Measurements from ENCODE around the gene AP3B1.

The AP3B1 gene

DNA sequence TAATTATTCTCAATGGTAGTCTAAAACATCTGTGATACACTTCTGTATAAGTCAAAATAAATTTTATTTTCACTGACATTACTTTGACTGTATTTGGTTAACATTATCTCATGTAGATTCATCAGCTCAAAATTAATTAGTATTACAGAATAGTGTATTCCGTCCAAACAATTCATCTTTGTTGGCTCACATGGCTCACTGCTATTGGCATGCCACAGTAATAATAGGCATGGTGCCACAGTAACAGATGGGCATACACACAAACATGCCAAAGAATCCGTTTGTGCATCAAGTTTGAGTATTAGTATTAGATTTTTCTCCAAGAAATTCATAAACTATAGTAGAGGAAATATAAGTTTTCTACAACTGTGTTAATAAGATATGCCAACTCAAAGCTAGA is 14.2 kb downstream of the AP3B1 start:
- Histone ChIP-seq H3K79me2 (ENCODE audit: insufficient read depth, low read length) (peaks cover 72% of the 10 kb centered on the region), H3K9me2 (ENCODE audit: low read depth, low read length) (no peaks in the 10 kb centered on the region), H3K4me2 (ENCODE audit: low read length) (no peak overlapping the region), H3K9ac (ENCODE audit: low read length) (no peak overlapping the region), H3K36me3 (ENCODE audit: insufficient read depth, low read length) (0 out of 2 replicates have a peak, but pooled peaks cover 6% of the 10 kb centered on the region), H4K20me1 (ENCODE audit: insufficient read depth, low read length) (peaks cover 2% of the 10 kb centered on the region; the same call in 1 of the 2 replicates), H3K4me1 (ENCODE audit: insufficient read depth, low read length, severe bottlenecking) (no peaks in the 10 kb centered on the region), H3K9me3 (ENCODE audit: low read length) (no peaks in the 10 kb centered on the region), H3F3A (ENCODE audit: insufficient read depth, low read length) (no peaks in the 10 kb centered on the region), H2AFZ (ENCODE audit: low read length) (no peak overlapping the region), H3K27ac (ENCODE audit: low read depth, low read length, poor library complexity, severe bottlenecking) (no peak overlapping the region), H3K4me3 (ENCODE audit: low read depth, low read length, poor library complexity, severe bottlenecking) (no peak overlapping the region), H3K27me3 (ENCODE audit: insufficient read depth, low read length) (no peaks in the 10 kb centered on the region)
- no peak for TF ChIP-seq EZH2 (IDR thresholded peaks at IDR 0.05; ENCODE audit: borderline replicate concordance, low read length)
- TF ChIP-seq, protein P1, sequence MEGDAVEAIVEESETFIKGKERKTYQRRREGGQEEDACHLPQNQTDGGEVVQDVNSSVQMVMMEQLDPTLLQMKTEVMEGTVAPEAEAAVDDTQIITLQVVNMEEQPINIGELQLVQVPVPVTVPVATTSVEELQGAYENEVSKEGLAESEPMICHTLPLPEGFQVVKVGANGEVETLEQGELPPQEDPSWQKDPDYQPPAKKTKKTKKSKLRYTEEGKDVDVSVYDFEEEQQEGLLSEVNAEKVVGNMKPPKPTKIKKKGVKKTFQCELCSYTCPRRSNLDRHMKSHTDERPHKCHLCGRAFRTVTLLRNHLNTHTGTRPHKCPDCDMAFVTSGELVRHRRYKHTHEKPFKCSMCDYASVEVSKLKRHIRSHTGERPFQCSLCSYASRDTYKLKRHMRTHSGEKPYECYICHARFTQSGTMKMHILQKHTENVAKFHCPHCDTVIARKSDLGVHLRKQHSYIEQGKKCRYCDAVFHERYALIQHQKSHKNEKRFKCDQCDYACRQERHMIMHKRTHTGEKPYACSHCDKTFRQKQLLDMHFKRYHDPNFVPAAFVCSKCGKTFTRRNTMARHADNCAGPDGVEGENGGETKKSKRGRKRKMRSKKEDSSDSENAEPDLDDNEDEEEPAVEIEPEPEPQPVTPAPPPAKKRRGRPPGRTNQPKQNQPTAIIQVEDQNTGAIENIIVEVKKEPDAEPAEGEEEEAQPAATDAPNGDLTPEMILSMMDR (IDR thresholded peaks at IDR 0.05; ENCODE audit: low read length), result no peak

DNA sequence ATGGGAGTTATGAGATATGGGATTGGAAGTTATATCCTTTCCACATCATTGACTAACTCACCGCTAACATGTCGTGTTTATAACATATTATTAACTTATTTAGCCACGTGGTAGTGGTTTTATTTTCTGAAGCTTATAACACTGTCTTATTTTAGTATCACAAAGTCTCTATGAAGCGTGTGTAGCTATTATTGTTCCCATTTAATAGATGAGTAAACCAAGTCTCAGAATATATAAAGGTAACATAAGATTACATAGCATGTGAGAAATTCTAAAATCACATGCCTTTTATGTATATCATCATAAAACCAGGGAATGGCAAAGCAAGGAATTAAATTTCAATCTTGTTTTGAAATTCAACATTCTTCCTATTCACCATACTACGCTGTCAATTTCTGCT is 15.3 kb downstream of the AP3B1 start:
- Histone ChIP-seq H3K79me2 (ENCODE audit: insufficient read depth, low read length) (peaks cover 72% of the 10 kb centered on the region), H3K27ac (ENCODE audit: low read depth, low read length, poor library complexity, severe bottlenecking) (no peak overlapping the region), H4K20me1 (ENCODE audit: insufficient read depth, low read length) (peaks cover 2% of the 10 kb centered on the region; the same call in 1 of the 2 replicates), H3K4me2 (ENCODE audit: low read length) (no peak overlapping the region), H3K9ac (ENCODE audit: low read length) (no peak overlapping the region), H2AFZ (ENCODE audit: low read length) (no peak overlapping the region), H3K27me3 (ENCODE audit: insufficient read depth, low read length) (no peaks in the 10 kb centered on the region), H3K4me1 (ENCODE audit: insufficient read depth, low read length, severe bottlenecking) (no peaks in the 10 kb centered on the region), H3K4me3 (ENCODE audit: low read depth, low read length, poor library complexity, severe bottlenecking) (no peak overlapping the region), H3K9me2 (ENCODE audit: low read depth, low read length) (no peaks in the 10 kb centered on the region), H3K9me3 (ENCODE audit: low read length) (no peaks in the 10 kb centered on the region), H3K36me3 (ENCODE audit: insufficient read depth, low read length) (0 out of 2 replicates have a peak, but pooled peaks cover 6% of the 10 kb centered on the region), H3F3A (ENCODE audit: insufficient read depth, low read length) (no peaks in the 10 kb centered on the region)
- TF ChIP-seq EZH2 (IDR thresholded peaks at IDR 0.05; ENCODE audit: borderline replicate concordance, low read length), result no peak
- TF ChIP-seq, protein P1 (IDR thresholded peaks at IDR 0.05; ENCODE audit: low read length), result no peak

DNA sequence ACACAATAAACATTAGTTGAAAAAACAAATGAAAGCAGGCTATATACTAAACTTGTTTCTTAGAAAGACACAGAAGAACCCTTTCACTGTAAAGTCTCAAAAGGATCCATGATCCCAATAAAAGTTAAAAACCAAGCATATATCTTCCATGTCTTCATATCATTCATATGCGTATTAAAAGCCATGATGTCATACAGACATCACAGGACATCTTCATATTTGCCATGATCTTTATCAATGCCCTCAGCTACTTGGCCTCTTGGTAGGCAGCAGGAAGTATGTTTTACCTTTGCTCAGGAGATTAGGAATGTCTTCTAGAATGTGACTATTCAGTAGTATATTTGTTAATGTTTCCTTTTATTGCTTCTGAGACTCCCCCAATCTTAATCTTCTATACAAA is 16.8 kb downstream of the AP3B1 start:
- Histone ChIP-seq H3K9me3 (ENCODE audit: low read length) (no peaks in the 10 kb centered on the region), H3K27me3 (ENCODE audit: insufficient read depth, low read length) (no peaks in the 10 kb centered on the region), H3K4me2 (ENCODE audit: low read length) (no peak overlapping the region), H3K36me3 (ENCODE audit: insufficient read depth, low read length) (0 out of 2 replicates have a peak, but pooled peaks cover 6% of the 10 kb centered on the region), H3K4me3 (ENCODE audit: low read depth, low read length, poor library complexity, severe bottlenecking) (no peak overlapping the region), H3K4me1 (ENCODE audit: insufficient read depth, low read length, severe bottlenecking) (no peaks in the 10 kb centered on the region), H2AFZ (ENCODE audit: low read length) (no peak overlapping the region), H3K9ac (ENCODE audit: low read length) (no peak overlapping the region), H3K27ac (ENCODE audit: low read depth, low read length, poor library complexity, severe bottlenecking) (no peak overlapping the region), H3F3A (ENCODE audit: insufficient read depth, low read length) (no peaks in the 10 kb centered on the region), H4K20me1 (ENCODE audit: insufficient read depth, low read length) (peaks cover 2% of the 10 kb centered on the region; the same call in 1 of the 2 replicates), H3K79me2 (ENCODE audit: insufficient read depth, low read length) (peaks cover 69% of the 10 kb centered on the region), H3K9me2 (ENCODE audit: low read depth, low read length) (no peaks in the 10 kb centered on the region)
- no peak for TF ChIP-seq EZH2 (IDR thresholded peaks at IDR 0.05; ENCODE audit: borderline replicate concordance, low read length)
- TF ChIP-seq, protein P1 (IDR thresholded peaks at IDR 0.05; ENCODE audit: low read length), result no peak

All from OCI-LY1 (cell line).